NCI-H128 (cell line): Measurements from ENCODE around the gene ANP32D.
"Not testable (repeated sequence)": the region's sequence is repeated elsewhere in the genome, so short reads cannot be mapped to it uniquely, and the experiment has no call there.

Experiments
- DNase-seq: peaks from one replicate; lab custom pipeline; 2025; ENCODE audit not compliant: unreplicated experiment; lab: John Stamatoyannopoulos, UW

ANP32D gene

GRCh38 chr12:48472259-48472658, at the start of gene ANP32D:
Gene ANP32D, plus strand, starts transcription at chr12:48472559. Its CDS starts 106 bp downstream, at chr12:48472665.
- DNase-seq: no peak

GRCh38 chr12:48423171-48423570, 49.2 kb upstream of the ANP32D start:
- no peak for DNase-seq

GRCh38 chr12:48424644-48425043, 47.7 kb upstream of the ANP32D start:
- no peak for DNase-seq

- DNase-seq: not testable (repeated sequence)
Measured at GRCh38 chr12:48434016-48434415, 38.3 kb upstream of the ANP32D start.

- DNase-seq: no peak
Measured at GRCh38 chr12:48441069-48441468, 31.3 kb upstream of the ANP32D start.

GRCh38 chr12:48442179-48442847, 30.0 kb upstream of the ANP32D start:
- DNase-seq: no peak

- no peak for DNase-seq
Measured at GRCh38 chr12:48445538-48445937, 26.8 kb upstream of the ANP32D start.

GRCh38 chr12:48446161-48446776, 26.1 kb upstream of the ANP32D start:
- DNase-seq: no peak

- no peak for DNase-seq
Measured at GRCh38 chr12:48447755-48448154, 24.6 kb upstream of the ANP32D start.

GRCh38 chr12:48451372-48451771, 21.0 kb upstream of the ANP32D start:
- DNase-seq: no peak

- DNase-seq: not testable (repeated sequence)
Measured at GRCh38 chr12:48452961-48453360, 19.4 kb upstream of the ANP32D start.

GRCh38 chr12:48454667-48455066, 17.7 kb upstream of the ANP32D start:
- no peak for DNase-seq

- no peak for DNase-seq
Measured at GRCh38 chr12:48455116-48455515, 17.2 kb upstream of the ANP32D start.

GRCh38 chr12:48459259-48459658, 13.1 kb upstream of the ANP32D start:
- no peak for DNase-seq

- not testable (repeated sequence) for DNase-seq
Measured at GRCh38 chr12:48469027-48469426, 3.3 kb upstream of the ANP32D start.

GRCh38 chr12:48473061-48473460, 702 bp downstream of the ANP32D start:
- DNase-seq: no peak

GRCh38 chr12:48474497-48474896, 2.1 kb downstream of the ANP32D start:
- DNase-seq: not testable (repeated sequence)

GRCh38 chr12:48482198-48482597, 9.8 kb downstream of the ANP32D start, which contains the start of gene C12orf54:
Gene C12orf54, plus strand, starts transcription at chr12:48482498. Its CDS starts 799 bp downstream, at chr12:48483297.
- no peak for DNase-seq

- DNase-seq: no peak
Measured at GRCh38 chr12:48482930-48483329, 10.6 kb downstream of the ANP32D start.

GRCh38 chr12:48486261-48486660, 13.9 kb downstream of the ANP32D start:
- no peak for DNase-seq

- DNase-seq: no peak
Measured at GRCh38 chr12:48486679-48487078, 14.3 kb downstream of the ANP32D start.

GRCh38 chr12:48489012-48489411, 16.7 kb downstream of the ANP32D start:
- DNase-seq: no peak

GRCh38 chr12:48489456-48489855, 17.1 kb downstream of the ANP32D start:
- not testable (repeated sequence) for DNase-seq
